OCI-LY7 (cell line): ENCODE measurements around the gene SUPT5H. TPM values are rescaled to one million over a fixed set of nuclear protein-coding genes. Genes with fewer than 3 reads are reported as not detected.

ENCODE experiments used
- BruUV-seq: library from RNA; stranded (reverse); fragments of 400-500 nt; replicated peaks from 2 replicates; lab custom pipeline; 2021; lab: Mats Ljungman, UMichigan
- CTCF ChIA-PET: fragments of 300-600 bp; sonication (Branson Sonifier 250); formaldehyde crosslinking; loops from one replicate; lab custom pipeline; 2022; ENCODE audit warnings: antibody characterized with exemption; ENCODE audit not compliant: unreplicated experiment; lab: Charles Lee
- POLR2A ChIA-PET: fragments of 300-600 bp; sonication (Branson Sonifier 250); formaldehyde crosslinking; loops from one replicate; lab custom pipeline; 2022; ENCODE audit warnings: antibody characterized with exemption; lab: Charles Lee
- DNase-seq: peaks from one replicate; pipeline ENCODE4 v3.0.0-alpha.2; 2015; ENCODE audit warnings: low spot score
- H2AFZ ChIP-seq: fragments of 200-600 bp; sonication (generic), shearing (Covaris generic); 2 replicates; pipeline ENCODE4 v1.6.1; 2014; ENCODE audit warnings: mild to moderate bottlenecking, antibody characterized with exemption, low read length, moderate library complexity
- H3K27ac ChIP-seq: fragments of 200-600 bp; sonication (generic); 2 replicates; pipeline ENCODE4 v1.5.1; 2014; ENCODE audit warnings: mixed run types, low read depth, mild to moderate bottlenecking, moderate library complexity, low read length, inconsistent platforms; ENCODE audit not compliant: poor library complexity, severe bottlenecking
- H3K36me3 ChIP-seq: fragments of 200-600 bp; sonication (generic); 2 replicates; pipeline ENCODE4 v1.6.1; 2014; ENCODE audit warnings: mild to moderate bottlenecking, antibody characterized with exemption, low read length, moderate library complexity, mixed read lengths; ENCODE audit not compliant: insufficient read depth
- H3K4me1 ChIP-seq: fragments of 200-600 bp; sonication (generic); 2 replicates; pipeline ENCODE4 v1.5.1; 2014; ENCODE audit warnings: mild to moderate bottlenecking, low read length; ENCODE audit not compliant: insufficient read depth, poor library complexity, severe bottlenecking
- H3K4me2 ChIP-seq: fragments of 200-600 bp; sonication (generic); 2 replicates; pipeline ENCODE4 v1.6.1; 2014; ENCODE audit warnings: mild to moderate bottlenecking, low read length
- H3K4me3 ChIP-seq: fragments of 200-600 bp; sonication (generic); 2 replicates; pipeline ENCODE4 v1.5.1; 2014; ENCODE audit warnings: mild to moderate bottlenecking, low read depth, low read length; ENCODE audit not compliant: poor library complexity, severe bottlenecking
- H3K79me2 ChIP-seq: fragments of 200-600 bp; sonication (generic); 2 replicates; pipeline ENCODE4 v1.6.1; 2016; ENCODE audit warnings: low read depth, mild to moderate bottlenecking, low read length, moderate library complexity, mixed read lengths; ENCODE audit not compliant: insufficient read depth
- H3K9me2 ChIP-seq: fragments of 200-600 bp; sonication (generic); 2 replicates; pipeline ENCODE4 v1.6.1; 2016; ENCODE audit warnings: mild to moderate bottlenecking, low read length, mixed read lengths; ENCODE audit not compliant: insufficient read depth
- H3K9me3 ChIP-seq: fragments of 200-600 bp; sonication (generic); 2 replicates; pipeline ENCODE4 v1.6.1; 2014; ENCODE audit warnings: mild to moderate bottlenecking, mixed run types, low read length, mixed read lengths
- H4K20me1 ChIP-seq: fragments of 200-600 bp; sonication (generic); 2 replicates; pipeline ENCODE4 v1.6.1; 2014; ENCODE audit warnings: mild to moderate bottlenecking, antibody characterized with exemption, low read length, moderate library complexity, mixed read lengths; ENCODE audit not compliant: insufficient read depth
- EZH2phosphoT487 ChIP-seq: fragments of 200-600 bp; sonication (generic); IDR thresholded peaks from 2 replicates; pipeline ENCODE4 v1.6.1; 2018; ENCODE audit warnings: low read depth, borderline replicate concordance, mild to moderate bottlenecking, mixed run types, antibody characterized with exemption, low read length, moderate library complexity, mixed read lengths
- intact Hi-C: fragments of 100-400 bp; cut with micrococcal nuclease; formaldehyde crosslinking; loops from one replicate; pipeline ENCODE4 v1.10.0; 2022; ENCODE audit not compliant: unreplicated experiment
- total RNA-seq, 2 experiments: library from RNA; depleted of rRNA in 1 of 2; stranded (reverse); fragments of >200 nt in 1 of 2; shearing (Covaris generic) in 1 of 2; gene quantifications; 2 replicates each; pipeline ENCODE4 v1.2.3, GENCODE V29; 2014 to 2022
- TF ChIP-seq, protein P1 (sequence below): fragments of 200-600 bp; sonication (generic); conservative IDR thresholded peaks from 2 replicates; pipeline ENCODE4 v1.5.1; 2014; ENCODE audit warnings: mild to moderate bottlenecking, antibody characterized with exemption, low read length, moderate library complexity, mixed read lengths

Gene SUPT5H
- total RNA-seq, 2 experiments from 2014 or later = 70.1 to 175 TPM

DNA sequence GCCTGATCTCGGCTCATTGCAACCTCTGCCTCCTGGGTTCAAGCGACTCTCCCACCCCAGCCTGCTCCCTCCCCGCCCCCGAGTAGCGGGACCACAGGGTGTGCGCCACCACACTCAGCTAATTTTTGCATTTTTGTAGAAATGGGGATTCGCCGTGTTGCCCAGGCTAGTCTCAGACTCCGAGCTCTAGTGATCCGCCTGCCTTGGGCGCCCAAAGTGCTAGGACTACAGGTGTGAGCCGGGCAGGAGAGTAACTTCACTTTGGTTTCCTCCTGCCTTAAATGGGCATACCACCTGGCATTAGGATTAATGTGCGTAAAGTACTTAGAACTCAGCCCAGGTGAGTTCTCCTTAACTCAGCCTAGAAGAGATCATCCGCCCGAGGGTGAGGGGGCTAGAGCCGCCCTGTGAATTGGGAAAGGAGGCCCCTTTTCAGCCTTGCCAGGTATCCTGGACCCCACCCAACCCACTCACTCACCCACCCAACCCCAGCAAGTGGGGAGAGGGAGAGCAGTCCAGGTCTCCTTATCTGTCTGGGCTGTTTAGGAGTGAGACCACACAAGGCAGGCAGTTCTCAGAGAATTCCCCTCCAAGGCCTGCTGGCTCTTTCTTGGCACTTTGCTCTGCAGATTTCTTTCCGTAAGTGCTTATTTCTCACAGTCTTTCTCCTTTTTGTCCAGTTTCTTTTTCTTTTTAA is 40.0 kb upstream of the SUPT5H start:
- no peak overlapping the region; the same call in 1 of the 2 replicates for H2AFZ ChIP-seq
- intact Hi-C loops = loop anchor here (10.0 kb wide), 2 partner anchors 549 to 551 kb away; no protein-coding TSS in a partner anchor
- peak overlapping the region; percentile 96 for H3K4me3 ChIP-seq
- peaks cover 66% of the 10 kb centered on the region for H3K4me1 ChIP-seq
- TF ChIP-seq EZH2phosphoT487 = no peak
- TF ChIP-seq, protein P1, sequence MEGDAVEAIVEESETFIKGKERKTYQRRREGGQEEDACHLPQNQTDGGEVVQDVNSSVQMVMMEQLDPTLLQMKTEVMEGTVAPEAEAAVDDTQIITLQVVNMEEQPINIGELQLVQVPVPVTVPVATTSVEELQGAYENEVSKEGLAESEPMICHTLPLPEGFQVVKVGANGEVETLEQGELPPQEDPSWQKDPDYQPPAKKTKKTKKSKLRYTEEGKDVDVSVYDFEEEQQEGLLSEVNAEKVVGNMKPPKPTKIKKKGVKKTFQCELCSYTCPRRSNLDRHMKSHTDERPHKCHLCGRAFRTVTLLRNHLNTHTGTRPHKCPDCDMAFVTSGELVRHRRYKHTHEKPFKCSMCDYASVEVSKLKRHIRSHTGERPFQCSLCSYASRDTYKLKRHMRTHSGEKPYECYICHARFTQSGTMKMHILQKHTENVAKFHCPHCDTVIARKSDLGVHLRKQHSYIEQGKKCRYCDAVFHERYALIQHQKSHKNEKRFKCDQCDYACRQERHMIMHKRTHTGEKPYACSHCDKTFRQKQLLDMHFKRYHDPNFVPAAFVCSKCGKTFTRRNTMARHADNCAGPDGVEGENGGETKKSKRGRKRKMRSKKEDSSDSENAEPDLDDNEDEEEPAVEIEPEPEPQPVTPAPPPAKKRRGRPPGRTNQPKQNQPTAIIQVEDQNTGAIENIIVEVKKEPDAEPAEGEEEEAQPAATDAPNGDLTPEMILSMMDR = no peak
- H3K79me2 ChIP-seq = peaks cover 27% of the 10 kb centered on the region
- H3K4me2 ChIP-seq = peak overlapping the region; percentile 96
- CTCF ChIA-PET = no interaction called here
- no peaks in the 10 kb centered on the region for H3K9me3 ChIP-seq
- POLR2A ChIA-PET = interaction anchor here (1.3 kb wide), 1 partner anchor 41 kb away, joined by 3 read pairs; no protein-coding TSS in a partner anchor
- H3K27ac ChIP-seq = peak overlapping the region; percentile 91
- peak; percentile 56 for DNase-seq
- H3K36me3 ChIP-seq = peaks cover 19% of the 10 kb centered on the region
- BruUV-seq = no TSS peak
- H4K20me1 ChIP-seq = peaks cover 4% of the 10 kb centered on the region
- H3K9me2 ChIP-seq = no peaks in the 10 kb centered on the region

DNA sequence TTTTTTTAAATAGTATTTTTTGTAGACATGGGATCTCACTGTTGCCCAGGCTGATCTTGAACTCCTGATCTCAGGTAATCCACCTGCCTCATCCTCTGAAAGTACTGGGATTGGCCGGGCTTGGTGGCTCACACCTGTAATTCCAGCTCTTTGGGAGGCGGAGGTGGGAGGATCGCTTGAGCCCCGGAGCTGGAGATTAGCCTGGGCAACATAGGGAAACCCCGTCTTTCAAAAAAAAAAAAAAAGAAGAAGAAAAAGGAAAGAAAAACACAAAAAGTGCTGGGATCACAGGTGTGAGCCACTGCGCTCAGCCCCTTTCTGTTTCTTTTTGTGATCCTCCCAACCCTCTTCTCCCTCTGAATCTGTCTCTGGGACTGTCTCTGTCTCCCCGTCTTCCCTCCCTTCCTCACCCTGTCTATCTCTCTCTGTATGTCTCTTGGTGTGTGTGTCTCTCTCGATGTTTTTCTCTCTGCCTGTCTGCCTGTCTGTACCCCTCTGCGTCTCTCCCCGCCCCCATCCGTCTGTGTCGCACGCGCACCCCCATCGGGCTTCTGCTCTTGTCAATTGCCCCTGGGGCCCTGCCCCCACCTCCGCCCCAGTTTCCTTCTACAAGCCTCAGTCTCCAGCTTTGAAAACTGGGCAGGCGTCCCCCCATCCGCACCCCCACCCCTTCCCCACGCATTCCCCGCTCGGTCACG is 39.3 kb upstream of the SUPT5H start:
- intact Hi-C loops = loop anchor here (10.0 kb wide), 2 partner anchors 549 to 551 kb away; no protein-coding TSS in a partner anchor
- no TSS peak for BruUV-seq
- ChIA-PET CTCF (no interaction called here), POLR2A (interaction anchor here (1.1 to 1.3 kb wide), 2 partner anchors 30 to 41 kb away, joined by 3 to 4 read pairs; partner anchors contain the start of gene RPS16)
- Histone ChIP-seq H2AFZ (no peak overlapping the region), H3K4me3 (peak overlapping the region; percentile 96), H3K36me3 (peaks cover 19% of the 10 kb centered on the region), H3K4me2 (peak overlapping the region; percentile 96), H3K79me2 (peaks cover 27% of the 10 kb centered on the region), H3K4me1 (peaks cover 66% of the 10 kb centered on the region), H3K9me3 (no peaks in the 10 kb centered on the region), H3K9me2 (no peaks in the 10 kb centered on the region), H4K20me1 (peaks cover 4% of the 10 kb centered on the region), H3K27ac (peak overlapping the region; percentile 91)
- peak; percentile 84 for DNase-seq
- TF ChIP-seq, protein P1 = no peak
- no peak for TF ChIP-seq EZH2phosphoT487
